ENCODE data around the gene NEK11.
"Not testable (repeated sequence)": the region's sequence is repeated elsewhere in the genome, so short reads cannot be mapped to it uniquely, and the experiment has no call there.

NEK11 gene

GRCh38 chr3:131323792-131324191 is 297.1 kb downstream of the NEK11 start:
- no peak for DNase-seq

- DNase-seq: no peak
Measured at GRCh38 chr3:131324923-131325322, 298.2 kb downstream of the NEK11 start.

- no peak for DNase-seq
Measured at GRCh38 chr3:131326307-131326706, 299.6 kb downstream of the NEK11 start.

- DNase-seq: no peak
Measured at GRCh38 chr3:131328721-131329120, 302.0 kb downstream of the NEK11 start.

GRCh38 chr3:131329774-131330173 is 303.1 kb downstream of the NEK11 start:
- no peak for DNase-seq

GRCh38 chr3:131331456-131332085 is 304.9 kb downstream of the NEK11 start:
- not testable (repeated sequence) for DNase-seq

GRCh38 chr3:131338948-131339640 is 312.4 kb downstream of the NEK11 start:
- no peak for DNase-seq

- DNase-seq: no peak
Measured at GRCh38 chr3:131341761-131342160, 315.1 kb downstream of the NEK11 start.

DNA sequence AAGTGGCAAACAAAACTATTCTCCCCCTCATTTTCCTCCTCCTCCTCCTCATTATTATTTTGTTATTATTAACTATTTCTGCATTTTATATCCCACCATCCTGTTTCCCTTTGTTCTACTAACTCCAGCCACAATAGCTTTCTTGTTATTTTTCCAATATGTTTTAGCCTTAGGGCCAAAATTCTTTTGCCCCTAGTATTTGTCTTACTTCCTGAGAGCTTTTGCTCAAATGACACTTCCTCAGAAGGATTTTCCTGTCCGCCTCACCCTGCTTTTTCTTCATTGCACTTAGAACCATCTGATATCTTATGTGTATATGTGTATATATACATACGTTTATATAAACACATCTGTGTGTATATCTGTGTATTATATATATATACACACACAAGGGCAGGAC is 322.2 kb downstream of the NEK11 start:
- DNase-seq: no peak

GRCh38 chr3:131349454-131349853 is 322.8 kb downstream of the NEK11 start:
- DNase-seq: no peak

DNA sequence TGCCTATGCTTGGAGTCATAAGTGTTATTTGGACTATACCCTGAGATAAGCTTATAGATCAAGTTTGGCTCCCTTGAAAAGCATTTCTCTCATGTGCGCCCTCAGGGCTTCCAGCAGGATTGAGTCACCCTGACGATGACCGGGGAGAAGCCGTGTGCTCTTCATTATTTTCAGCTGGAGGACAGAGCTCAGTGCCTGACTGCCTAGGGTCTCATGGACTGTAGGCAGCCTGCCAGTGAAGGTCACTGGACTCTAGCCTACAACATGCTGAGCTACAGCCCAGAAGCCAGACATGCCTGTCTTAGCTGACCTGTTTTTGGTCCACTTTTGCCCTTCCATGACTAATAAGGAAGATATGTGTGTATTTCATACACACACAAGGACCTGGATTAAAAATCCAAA is 323.3 kb downstream of the NEK11 start:
- DNase-seq: no peak

DNA sequence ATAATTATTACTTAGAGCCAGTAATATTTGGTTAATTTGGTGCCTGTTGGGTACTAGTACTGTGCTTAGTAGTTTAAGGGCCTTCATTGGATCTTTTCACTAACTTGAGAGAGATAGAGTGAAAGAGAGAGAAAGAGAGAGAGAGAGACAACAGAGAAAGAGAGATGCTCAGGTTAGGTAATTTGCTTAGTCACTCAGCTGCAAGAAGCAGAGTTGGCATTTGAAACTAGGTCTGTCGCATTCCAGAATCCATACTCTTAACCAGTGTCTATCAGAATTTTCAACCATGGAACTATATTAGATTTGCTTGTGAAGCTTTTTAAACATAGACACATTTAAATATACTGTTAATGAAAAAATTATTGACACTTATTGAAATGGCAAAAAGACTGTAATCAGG is 323.8 kb downstream of the NEK11 start:
- DNase-seq: no peak

DNA sequence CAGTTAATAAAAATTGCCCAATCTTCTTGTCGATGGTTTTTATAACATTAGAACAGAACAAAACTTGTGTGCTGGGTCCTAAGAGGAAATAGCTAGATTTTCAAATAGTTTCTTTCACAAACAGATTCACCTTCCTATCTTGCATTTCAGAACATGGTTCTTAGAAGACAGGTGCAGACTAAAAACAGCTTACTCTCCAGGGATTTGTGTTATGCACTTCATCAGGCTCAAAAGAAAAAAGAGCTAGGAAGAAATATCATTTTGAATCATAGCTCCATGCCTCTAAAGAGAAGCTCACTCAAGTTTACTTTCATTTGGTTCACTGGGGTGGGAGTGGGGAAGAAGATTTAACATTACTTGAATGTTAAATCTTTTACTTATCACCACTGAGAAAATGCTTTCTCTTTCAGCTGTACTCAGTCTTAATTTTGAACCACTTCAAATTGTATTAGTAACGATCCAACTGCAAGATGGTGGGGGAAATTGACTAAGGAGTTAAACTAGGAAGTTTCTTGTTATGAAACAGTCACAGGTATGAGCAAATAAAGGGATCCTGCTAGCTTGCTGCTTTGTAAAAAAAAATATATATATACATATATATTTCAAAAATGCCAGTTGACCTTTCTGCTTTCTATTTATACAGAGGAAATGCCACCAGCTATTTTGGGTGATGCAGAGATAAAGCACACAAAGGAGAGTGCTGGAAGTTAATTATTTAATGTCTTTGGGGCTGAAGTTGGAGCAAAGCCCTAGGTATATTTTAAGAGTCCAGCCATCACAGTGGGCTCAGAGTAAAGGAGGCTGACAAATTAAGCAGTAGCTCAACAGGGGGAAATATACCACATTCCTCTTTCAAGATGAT is 326.6 kb downstream of the NEK11 start:
- no peak for DNase-seq

GRCh38 chr3:131353986-131354385 is 327.3 kb downstream of the NEK11 start:
- DNase-seq: no peak

- no peak for DNase-seq
Measured at GRCh38 chr3:131356006-131356595, 329.4 kb downstream of the NEK11 start.

DNA sequence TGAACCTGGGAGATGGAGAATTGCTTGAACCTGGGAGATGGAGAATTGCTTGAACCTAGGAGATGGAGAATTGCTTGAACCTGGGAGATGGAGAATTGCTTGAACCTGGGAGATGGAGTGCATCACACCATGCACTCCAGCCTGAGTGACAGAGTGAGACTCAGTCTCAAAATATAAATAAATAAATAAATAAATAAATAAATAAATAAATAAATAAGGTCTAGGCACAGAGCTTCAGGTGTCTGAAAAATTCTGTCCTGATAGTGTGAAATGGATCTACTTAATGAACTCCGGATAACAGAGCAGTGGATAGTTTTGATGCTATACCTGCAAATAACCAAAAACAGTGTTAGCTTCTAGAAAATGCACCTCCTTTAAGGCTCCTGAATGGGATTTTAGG is 330.6 kb downstream of the NEK11 start:
- no peak for DNase-seq

DNA sequence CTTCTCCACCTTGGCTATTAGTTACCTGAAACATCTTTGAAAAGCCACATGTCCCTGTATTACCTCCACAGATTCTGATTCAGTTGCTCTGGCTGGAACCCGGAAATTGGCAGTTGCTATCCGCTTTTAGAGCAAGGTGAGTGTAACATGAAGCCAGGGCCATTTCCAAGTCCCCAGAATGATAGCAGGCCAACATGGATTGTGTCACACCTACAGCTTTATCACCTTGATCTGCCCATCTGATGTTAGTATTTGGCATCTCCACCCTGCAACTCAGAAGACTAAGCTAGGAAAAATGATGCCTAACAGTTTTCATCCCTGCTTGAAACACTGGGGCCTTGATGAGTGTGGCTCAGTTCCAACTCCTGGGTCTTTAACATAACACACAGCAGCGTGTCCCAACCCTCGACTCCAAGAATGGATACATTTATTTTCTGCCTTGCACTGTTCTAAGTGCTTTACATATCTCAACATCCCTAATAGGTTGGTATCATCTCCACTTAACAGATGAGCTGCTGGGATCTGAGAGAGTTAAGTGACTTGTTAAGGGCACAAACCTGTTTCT is 333.6 kb downstream of the NEK11 start:
- no peak for DNase-seq

DNA sequence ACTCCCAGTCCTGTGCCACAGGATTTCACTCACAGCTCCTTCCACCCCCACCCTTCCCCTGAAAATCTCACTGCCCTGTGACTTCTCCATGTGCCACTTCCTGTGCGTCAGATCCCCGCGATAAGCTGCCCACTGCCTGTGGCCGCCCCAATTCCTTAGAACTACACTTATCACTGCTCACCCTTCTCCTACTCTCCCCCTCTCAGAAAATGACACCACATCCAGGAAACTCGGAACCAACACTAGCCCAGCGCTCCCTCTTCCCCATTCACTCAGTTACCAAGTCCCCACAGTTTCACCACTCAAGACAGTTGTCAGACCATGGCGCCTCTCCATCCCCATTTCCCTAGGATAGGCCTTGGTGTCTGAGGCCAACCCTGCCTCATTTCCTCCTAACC is 334.4 kb downstream of the NEK11 start:
- not testable (repeated sequence) for DNase-seq

DNA sequence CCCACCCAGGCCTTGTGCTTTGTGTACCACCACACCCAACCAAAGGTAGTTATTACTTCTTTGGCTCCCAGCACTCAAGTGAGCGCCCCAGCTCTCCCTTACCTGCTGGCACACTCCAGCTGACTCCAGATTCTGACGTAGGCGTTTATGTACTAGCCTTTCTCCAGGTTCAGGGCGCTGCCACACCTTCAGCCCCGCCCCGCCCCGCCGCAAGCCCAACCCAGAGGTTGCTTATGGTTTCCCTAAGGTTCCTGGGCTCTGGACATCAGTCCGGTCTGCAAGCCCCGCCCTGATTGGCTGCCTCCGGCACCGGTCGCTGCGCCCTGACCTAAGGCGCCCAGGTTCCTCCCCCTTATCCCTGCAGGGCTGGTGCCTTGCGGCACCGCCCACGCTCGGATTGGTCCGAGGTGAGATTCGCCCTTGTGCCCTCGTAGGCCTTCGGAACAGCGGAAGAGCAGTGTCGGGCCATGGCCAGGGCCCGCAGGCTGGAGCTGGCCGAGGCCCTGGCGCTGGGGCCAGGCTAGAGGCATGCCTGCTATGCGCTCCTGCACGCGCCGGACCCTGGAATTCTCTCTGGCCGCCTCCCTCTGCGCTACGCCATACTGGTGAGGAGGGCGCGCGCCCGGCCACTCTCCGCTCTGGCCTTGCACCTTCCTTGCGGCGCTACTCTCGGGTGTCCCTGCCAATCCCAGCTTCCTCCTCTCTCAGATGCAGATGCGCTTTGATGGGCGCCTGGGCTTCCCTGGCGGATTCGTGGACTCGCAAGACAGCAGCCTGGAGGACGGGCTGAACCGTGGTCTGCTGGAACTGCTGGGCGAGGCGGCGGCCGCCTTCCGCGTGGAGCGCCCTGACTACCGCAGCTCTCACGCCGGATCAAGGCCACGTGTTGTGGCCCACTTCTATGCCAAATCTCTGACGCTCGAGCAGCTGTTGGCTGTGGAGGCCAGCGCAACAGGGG is 335.1 kb downstream of the NEK11 start:
- no peak for DNase-seq

DNA sequence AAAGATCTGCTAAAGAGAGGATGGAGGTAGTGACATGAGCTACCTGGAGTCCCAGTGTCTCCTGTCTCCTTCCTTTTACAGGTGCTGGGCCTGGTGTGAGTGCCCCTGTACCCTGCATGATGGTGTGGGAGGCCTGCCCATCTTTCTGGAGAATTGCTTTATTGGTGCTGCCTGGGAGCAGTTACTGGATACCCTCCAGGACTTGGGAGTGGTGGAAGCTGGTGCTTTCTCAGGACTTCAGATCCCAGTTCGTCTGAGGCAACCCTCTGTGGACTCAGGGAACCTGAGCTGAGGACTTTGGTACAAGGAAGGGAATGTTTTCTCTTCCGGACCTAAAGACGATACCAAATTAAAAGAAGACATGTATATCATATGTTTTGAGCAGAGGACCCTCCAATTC is 336.6 kb downstream of the NEK11 start:
- DNase-seq: no peak

DNA sequence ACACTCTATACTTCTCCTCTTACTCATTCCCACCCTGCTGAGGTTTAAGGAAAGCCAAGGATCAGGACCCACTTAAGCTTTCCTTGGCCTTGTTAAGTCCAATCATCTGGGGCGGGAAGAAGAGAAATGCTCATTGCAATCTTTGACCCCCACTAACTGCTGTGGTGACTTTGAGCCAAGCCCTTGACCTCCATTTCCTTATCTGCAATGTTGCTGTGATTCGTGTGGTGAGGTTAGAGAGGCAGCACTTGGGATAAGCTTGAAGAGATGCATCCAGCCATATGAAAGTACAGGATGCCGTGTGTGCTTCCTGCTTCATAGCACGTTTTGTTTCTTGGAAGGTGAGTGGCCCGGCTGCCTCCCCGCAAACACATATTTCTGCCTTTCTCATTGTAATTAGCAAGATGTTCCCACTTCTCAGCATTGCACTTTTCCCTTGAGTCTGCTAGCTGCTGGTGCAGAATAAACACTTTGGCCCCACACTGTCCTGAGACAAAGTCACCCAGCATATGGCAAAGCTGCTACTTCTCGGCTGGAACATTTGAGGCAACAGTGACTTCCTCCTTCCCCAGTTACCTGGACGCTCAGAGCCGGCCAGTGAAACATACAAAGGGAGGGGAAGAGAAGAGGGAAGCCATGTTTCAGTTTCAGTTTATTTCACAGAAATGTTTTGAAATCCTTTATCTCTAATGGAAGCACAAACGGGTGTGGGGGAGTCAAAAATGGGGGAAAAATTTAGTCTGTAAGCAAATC is 344.4 kb downstream of the NEK11 start:
- no peak for DNase-seq
